GM12891 (cell line): ENCODE results near the gene PDGFA. TPM values are rescaled to one million over a fixed set of nuclear protein-coding genes. Genes with fewer than 3 reads are reported as not detected.
A peak's percentile ranks its signal among the peaks of the same experiment; 100 is the strongest.

ENCODE experiments used
- DNase-seq: peaks from one replicate; pipeline ENCODE4 v3.0.0; 2011; ENCODE audit warnings: low spot score; ENCODE audit not compliant: insufficient read length
- FAIRE-seq: peaks from 2 replicates; lab custom pipeline; 2011; peaks lifted over from hg19 to GRCh38; lab: Jason Lieb, UNC
- PAX5 ChIP-seq: IDR thresholded peaks from 2 replicates; pipeline ENCODE4 v1.6.1; 2011; ENCODE audit warnings: low read length, moderate library complexity, mild to moderate bottlenecking; ENCODE audit not compliant: insufficient read depth, severe bottlenecking
- POLR2A ChIP-seq: IDR thresholded peaks from 2 replicates; pipeline ENCODE4 v1.6.1; 2011; ENCODE audit warnings: low read depth, low read length, control low read depth
- POLR2AphosphoS5 ChIP-seq: IDR thresholded peaks from 2 replicates; pipeline ENCODE4 v1.6.1; 2011; ENCODE audit warnings: low read depth, low read length, control low read depth
- POU2F2 ChIP-seq: IDR thresholded peaks from 2 replicates; pipeline ENCODE4 v1.6.1; 2011; ENCODE audit warnings: low read depth, mild to moderate bottlenecking, control low read depth, low read length, moderate library complexity
- SPI1 ChIP-seq: IDR thresholded peaks from 2 replicates; pipeline ENCODE4 v1.6.1; 2011; ENCODE audit warnings: low read depth, low read length, control low read depth
- TAF1 ChIP-seq: IDR thresholded peaks from 2 replicates; pipeline ENCODE4 v1.6.1; 2011; ENCODE audit warnings: low read depth, low read length, control low read depth
- polyA plus RNA-seq: library from polyadenylated mRNA; unstranded; fragments of >200 nt; gene quantifications from one replicate; pipeline ENCODE4 v1.2.1, GENCODE V29; 2012; ENCODE audit warnings: low read depth, missing spikeins, inconsistent platforms; ENCODE audit not compliant: missing spikeins

Gene PDGFA
- 2.3 TPM for polyA plus RNA-seq

GRCh38 chr7:519484-520390 is at the start of gene PDGFA:
PDGFA (minus strand) TSS chr7:519846; CDS start chr7:519001, 845 bp downstream.
- no peak for FAIRE-seq
- no peak for DNase-seq
- TF ChIP-seq SPI1 (no peak), POLR2AphosphoS5 (no peak), POLR2A (no peak), TAF1 (no peak)

- TF ChIP-seq PAX5 (no peak), POLR2AphosphoS5 (no peak), POU2F2 (no peak), POLR2A (no peak), SPI1 (no peak), TAF1 (no peak)
- FAIRE-seq (no peak), DNase-seq (no peak)
Measured at GRCh38 chr7:568031-568951, 48.6 kb upstream of the PDGFA start.

GRCh38 chr7:567305-567883 is 47.7 kb upstream of the PDGFA start:
- TF ChIP-seq PAX5, result no peak
- FAIRE-seq (no peak), DNase-seq (no peak)

GRCh38 chr7:566100-566499 is 46.5 kb upstream of the PDGFA start:
- FAIRE-seq (no peak), DNase-seq (no peak)
- TF ChIP-seq POLR2A (no peak), POU2F2 (no peak), POLR2AphosphoS5 (no peak), TAF1 (no peak), SPI1 (no peak)

DNA sequence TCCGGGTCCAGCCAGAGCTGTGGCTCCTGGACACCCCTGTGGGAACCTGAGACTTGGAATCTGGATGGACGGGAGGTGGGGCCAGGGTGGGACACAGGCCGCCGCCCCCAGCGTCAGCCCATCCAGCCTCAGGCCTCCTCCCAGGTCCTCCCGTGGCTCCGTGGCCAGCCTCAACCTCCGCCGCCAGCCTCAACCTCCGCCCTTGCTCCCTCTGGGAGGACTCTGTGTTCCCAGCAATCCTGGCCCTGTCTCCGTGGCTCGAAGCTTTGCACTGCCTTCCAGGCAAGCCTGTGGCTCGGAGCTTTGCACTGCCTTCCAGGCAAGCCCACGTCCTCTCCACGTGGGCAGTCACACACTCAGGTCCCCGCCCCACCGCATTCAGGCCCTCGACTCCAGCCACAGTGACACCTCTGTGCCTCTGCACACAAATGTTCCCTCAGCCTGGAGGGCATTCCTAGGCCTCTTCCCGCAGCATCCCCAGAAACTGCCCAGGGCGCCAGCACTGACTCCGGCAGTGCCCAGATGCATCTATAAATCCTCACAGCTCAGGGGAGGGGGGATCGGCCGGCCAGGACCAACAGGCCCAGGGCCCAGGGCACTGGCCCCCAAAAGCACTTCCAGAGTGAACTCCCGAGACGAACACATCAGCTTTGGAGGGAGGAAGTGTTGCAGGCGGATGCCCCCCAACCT is 44.7 kb upstream of the PDGFA start:
- TF ChIP-seq POU2F2 (no peak), POLR2AphosphoS5 (no peak), SPI1 (no peak)
- DNase-seq (no peak), FAIRE-seq (no peak)

- peak; percentile 13 for FAIRE-seq
Measured at GRCh38 chr7:563629-564170, 44.1 kb upstream of the PDGFA start.

GRCh38 chr7:562789-563628 is 43.4 kb upstream of the PDGFA start:
- TF ChIP-seq POLR2AphosphoS5 (no peak), PAX5 (no peak)
- DNase-seq, result no peak
- no peak for FAIRE-seq

More at GRCh38 chr7:563629-564170, 44.1 kb upstream of the PDGFA start:
- TF ChIP-seq POLR2AphosphoS5 (no peak), POLR2A (no peak), SPI1 (no peak), PAX5 (no peak), POU2F2 (no peak), TAF1 (no peak)
- DNase-seq, result no peak

DNA sequence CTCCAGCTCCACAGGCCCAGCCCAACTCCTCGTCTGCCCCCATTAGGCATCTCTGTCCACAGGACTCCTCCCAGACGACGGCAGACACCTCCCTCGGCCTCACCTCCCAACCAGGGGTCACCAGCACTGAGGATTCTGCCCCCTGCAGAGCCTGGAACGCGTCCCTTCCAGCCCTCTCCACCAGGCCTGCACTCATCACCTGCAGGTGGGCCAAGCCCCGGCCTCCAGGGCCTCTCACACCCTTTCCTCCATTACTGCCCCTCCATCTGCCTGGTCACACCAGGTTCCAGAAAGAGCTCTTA is 42.7 kb upstream of the PDGFA start:
- DNase-seq (no peak), FAIRE-seq (no peak)
- TF ChIP-seq SPI1, result no peak
- TF ChIP-seq POU2F2, result no peak
- no peak for TF ChIP-seq POLR2A
- no peak for TF ChIP-seq TAF1
- no peak for TF ChIP-seq POLR2AphosphoS5
- TF ChIP-seq PAX5, result no peak

DNA sequence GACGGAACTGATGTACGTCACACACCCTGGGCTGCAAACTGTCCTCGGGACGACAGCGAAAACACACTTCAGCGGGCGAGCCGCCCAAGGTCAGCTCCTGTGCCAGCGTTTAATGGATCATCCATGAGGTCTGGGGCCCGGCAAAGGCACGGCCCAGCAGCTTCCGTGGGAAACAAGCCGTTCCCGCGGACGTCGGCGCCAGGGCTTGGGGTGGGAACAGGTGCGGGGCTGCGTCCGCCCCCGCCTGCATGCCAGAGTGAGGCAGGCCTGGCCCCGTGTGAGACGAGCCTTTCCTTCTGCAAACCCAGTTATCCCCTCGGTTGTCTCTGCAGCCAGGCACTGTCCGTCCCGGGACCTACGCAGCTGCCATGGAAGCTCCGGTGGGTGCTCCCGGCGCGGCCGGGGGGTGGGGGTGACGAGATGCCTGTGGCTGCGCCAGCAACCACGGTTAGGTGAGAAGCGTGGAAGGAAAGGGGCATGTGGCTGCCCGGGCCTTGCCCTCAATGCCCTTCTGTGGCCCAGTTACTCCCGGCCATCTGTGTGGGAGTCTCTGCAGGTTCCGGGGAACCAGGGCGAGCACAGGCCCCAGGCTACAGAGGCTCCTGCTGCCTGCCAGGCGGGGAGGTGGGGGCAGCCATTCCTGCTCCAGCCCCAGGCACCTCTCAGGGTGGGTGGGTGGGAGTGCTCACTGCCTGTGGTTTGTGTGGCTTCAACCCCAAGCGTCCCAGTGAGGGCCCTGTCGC is 42.2 kb upstream of the PDGFA start:
- TF ChIP-seq POU2F2 (no peak), POLR2AphosphoS5 (no peak), TAF1 (no peak), SPI1 (no peak)
- FAIRE-seq, result no peak
- DNase-seq, result no peak
